Colonic mucosa (tissue), 4 donors: ENCODE data around the gene TIMM22. TPM values are rescaled to one million over a fixed set of nuclear protein-coding genes. Genes with fewer than 3 reads are reported as not detected.

Experiments
- DNase-seq: peaks from one replicate; pipeline ENCODE4 v3.0.0-alpha.2; 2020
- H3K27ac ChIP-seq: fragments of 200-600 bp; one replicate; pipeline ENCODE4 v1.8.0; 2021
- H3K27me3 ChIP-seq: fragments of 200-600 bp; one replicate; pipeline ENCODE4 v1.8.0; 2021
- H3K36me3 ChIP-seq: fragments of 200-600 bp; one replicate; pipeline ENCODE4 v1.8.0; 2021
- H3K4me1 ChIP-seq: fragments of 200-600 bp; one replicate; pipeline ENCODE4 v1.8.0; 2021; ENCODE audit warnings: mild to moderate bottlenecking
- H3K4me3 ChIP-seq: fragments of 200-600 bp; one replicate; pipeline ENCODE4 v1.8.0; 2021
- H3K9ac ChIP-seq, 2 donors: one replicate each; pipeline ENCODE4 v1.7.0; 2013; ENCODE audit warnings: control low read depth in 2 of 2, low read depth in 2 of 2, low read length in 2 of 2
- H3K9me3 ChIP-seq: fragments of 200-600 bp; one replicate; pipeline ENCODE4 v1.8.0; 2021
- intact Hi-C: fragments of 100-400 bp; cut with DNase I; formaldehyde crosslinking; loops from one replicate; pipeline ENCODE4 v1.14.1; 2022
- total RNA-seq, 2 donors: library from RNA; stranded (reverse); fragmentation: NEBNext Ultra II Directional in 1 of 2; extraction: Animal tissue kit (Norgen Biotek cat#: 25700) in 1 of 2; gene quantifications; one replicate each; pipeline ENCODE4 v1.2.1, GENCODE V29; 2021
- TF ChIP-seq, protein P1 (sequence below): fragments of 200-600 bp; IDR thresholded peaks from one replicate; pipeline ENCODE4 v1.8.0; 2022; ENCODE audit warnings: antibody characterized with exemption, mild to moderate bottlenecking
- donor health status: healthy.
- donor health status: DM: no; HTN: no; CAD: no.
- donor health status: DM: no; HTN: no; CAD: no.

Gene TIMM22
- total RNA-seq, 2 donors from 2014 or later = 8.3 to 12.8 TPM

DNA sequence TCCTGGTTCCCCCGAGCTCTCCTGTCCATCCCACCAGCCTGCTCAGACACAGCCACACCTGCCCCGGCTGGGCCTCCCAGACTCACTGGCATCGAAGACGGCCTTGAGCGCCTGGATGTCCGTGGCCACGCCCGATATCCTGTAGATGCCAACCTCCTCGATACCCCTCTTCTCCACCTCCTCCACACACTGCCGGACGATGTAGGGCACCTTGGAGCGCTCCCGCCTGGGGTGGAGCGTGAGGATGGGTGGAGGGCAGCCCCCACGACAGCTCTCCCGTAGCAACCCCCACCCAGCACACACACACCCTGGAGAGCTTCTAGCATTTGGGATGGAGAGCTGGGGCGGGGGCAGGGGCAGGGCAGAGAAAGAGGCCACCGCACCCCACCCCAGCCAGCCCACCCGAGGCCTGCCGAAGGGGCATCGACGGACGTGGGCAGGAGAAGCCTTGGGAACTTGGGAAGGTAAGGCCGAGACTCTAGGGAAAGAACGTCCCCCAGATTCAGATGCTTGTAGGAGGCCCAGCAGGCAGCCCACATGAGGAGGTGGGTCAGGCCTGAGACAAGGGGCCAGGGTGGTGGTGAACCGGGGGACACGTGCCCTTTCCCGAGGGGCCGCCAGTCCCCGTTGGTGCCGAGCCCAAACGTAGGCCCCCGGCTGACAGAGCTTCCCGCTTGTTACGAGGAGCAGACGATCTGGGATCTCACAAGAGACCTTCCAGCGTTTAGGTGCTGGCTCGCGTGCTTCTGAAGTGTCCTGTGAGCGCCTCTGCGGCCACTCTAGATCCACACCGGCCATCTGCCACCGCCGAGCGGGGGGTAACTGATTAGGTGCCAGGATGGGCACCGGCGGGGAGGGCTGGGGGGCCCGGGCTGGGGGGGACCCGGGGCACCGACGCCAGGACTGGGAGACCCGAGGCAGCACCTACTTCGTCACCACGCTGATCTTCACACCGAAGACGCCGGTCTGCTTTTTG lies 15.1 kb downstream of the TIMM22 start:
- no peaks in the 10 kb centered on the region for H3K9me3 ChIP-seq
- no peak for DNase-seq
- no peak overlapping the region for H3K27ac ChIP-seq
- H3K4me1 ChIP-seq = no peaks in the 10 kb centered on the region
- no peak overlapping the region for H3K4me3 ChIP-seq
- TF ChIP-seq, protein P1, sequence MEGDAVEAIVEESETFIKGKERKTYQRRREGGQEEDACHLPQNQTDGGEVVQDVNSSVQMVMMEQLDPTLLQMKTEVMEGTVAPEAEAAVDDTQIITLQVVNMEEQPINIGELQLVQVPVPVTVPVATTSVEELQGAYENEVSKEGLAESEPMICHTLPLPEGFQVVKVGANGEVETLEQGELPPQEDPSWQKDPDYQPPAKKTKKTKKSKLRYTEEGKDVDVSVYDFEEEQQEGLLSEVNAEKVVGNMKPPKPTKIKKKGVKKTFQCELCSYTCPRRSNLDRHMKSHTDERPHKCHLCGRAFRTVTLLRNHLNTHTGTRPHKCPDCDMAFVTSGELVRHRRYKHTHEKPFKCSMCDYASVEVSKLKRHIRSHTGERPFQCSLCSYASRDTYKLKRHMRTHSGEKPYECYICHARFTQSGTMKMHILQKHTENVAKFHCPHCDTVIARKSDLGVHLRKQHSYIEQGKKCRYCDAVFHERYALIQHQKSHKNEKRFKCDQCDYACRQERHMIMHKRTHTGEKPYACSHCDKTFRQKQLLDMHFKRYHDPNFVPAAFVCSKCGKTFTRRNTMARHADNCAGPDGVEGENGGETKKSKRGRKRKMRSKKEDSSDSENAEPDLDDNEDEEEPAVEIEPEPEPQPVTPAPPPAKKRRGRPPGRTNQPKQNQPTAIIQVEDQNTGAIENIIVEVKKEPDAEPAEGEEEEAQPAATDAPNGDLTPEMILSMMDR = no peak
- intact Hi-C loops = no loop called here
- no peak overlapping the region for H3K9ac ChIP-seq
- H3K27me3 ChIP-seq = no peaks in the 10 kb centered on the region
- peaks cover 17% of the 10 kb centered on the region for H3K36me3 ChIP-seq

DNA sequence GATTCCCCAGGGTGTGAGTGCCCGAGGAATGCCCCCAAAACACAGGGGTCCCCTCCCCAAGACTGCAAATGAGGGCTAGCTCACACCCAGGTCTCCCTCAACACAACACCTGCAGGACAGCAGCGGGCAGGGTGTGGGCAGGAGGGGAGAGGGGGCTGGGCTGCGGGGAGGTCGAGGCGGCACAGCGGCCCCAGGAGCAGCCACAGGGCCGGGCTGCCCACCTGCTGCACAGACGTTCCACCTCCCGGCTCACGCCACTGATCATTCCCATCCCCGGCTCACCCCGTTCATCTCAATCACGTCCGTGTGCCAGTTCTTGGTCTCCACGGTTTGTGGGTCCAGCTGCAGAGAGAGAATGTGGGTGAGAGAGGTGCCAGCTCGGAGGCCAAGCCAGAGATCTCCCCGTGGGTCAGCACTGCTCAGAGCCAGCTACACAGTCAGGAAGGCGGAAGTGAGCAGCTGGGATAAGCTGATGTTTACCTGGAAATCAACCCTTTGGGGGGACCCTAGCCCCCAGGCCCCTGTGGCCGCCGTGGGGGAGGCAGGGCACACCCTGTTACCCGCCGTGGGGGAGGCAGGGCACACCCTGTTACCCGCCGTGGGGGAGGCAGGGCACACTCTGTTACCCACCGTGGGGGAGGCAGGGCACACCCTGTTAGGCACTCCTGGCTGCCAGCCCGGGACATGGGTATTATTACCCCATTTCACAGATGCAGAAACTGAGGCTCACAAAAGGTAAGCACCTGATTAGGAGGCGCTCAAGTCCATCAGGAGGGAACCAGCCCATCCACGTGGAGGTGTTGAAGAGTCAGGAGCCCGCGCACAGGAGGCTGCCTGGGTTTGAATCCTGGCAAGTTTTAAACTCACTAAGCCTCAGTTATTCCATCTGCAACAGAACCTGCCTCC lies 16.1 kb downstream of the TIMM22 start:
- Histone ChIP-seq H3K9me3 (no peaks in the 10 kb centered on the region), H3K36me3 (peaks cover 17% of the 10 kb centered on the region), H3K4me3 (no peak overlapping the region), H3K9ac (no peak overlapping the region), H3K4me1 (no peaks in the 10 kb centered on the region), H3K27ac (no peak overlapping the region), H3K27me3 (no peaks in the 10 kb centered on the region)
- TF ChIP-seq, protein P1 = no peak
- DNase-seq = no peak
- intact Hi-C loops = no loop called here

DNA sequence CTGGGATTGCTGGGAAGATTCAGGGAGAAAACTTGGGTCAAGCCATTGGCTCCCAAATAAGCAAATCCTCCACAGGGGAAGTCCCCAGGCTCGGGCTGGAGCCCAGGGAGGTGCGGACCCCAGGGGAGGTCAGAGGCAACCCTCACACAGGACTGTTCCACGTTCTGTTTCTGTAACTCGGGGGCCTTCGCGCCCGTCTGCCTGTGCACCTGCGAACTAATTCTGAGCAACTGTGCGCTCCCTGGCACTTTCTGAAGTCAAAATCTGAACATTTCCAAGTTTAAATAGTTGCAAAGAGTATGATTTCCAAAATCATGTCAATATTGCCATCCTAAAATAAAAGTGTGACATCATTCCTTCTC lies 16.8 kb downstream of the TIMM22 start:
- no peak for DNase-seq
- TF ChIP-seq, protein P1 = no peak
- peaks cover 17% of the 10 kb centered on the region for H3K36me3 ChIP-seq

DNA sequence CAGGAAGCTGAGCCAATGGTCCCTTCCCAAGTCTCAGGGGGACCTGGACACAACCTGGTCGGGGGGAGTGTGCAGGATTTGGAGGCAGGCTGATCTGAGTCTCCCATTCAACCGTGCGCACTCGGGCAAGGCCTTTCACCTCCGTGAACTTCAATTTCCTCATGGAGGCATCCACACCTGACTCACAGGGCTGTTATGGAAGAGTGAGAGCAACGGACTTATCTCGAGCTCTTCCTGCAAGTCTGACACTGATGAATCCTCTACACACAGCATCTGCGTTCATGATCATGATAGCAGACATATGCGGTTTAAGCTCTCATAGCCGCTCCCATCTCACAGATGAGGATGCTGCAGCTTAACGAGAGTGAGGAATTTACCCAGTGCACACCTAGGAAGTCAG lies 21.6 kb downstream of the TIMM22 start:
- Histone ChIP-seq H3K4me3 (no peak overlapping the region), H3K9me3 (no peaks in the 10 kb centered on the region), H3K27ac (no peak overlapping the region), H3K27me3 (no peaks in the 10 kb centered on the region), H3K4me1 (no peaks in the 10 kb centered on the region), H3K9ac (peak overlapping the region in 1 of 2 donors; percentile 31), H3K36me3 (no peaks in the 10 kb centered on the region)
- DNase-seq = no peak
- TF ChIP-seq, protein P1 = no peak
- intact Hi-C loops = no loop called here

More for the DNA sequence above, 16.8 kb downstream of the TIMM22 start:
- Histone ChIP-seq H3K27ac (no peak overlapping the region), H3K9ac (no peak overlapping the region), H3K27me3 (no peaks in the 10 kb centered on the region), H3K9me3 (no peaks in the 10 kb centered on the region), H3K4me3 (no peak overlapping the region), H3K4me1 (no peaks in the 10 kb centered on the region)
- intact Hi-C loops = no loop called here

DNA sequence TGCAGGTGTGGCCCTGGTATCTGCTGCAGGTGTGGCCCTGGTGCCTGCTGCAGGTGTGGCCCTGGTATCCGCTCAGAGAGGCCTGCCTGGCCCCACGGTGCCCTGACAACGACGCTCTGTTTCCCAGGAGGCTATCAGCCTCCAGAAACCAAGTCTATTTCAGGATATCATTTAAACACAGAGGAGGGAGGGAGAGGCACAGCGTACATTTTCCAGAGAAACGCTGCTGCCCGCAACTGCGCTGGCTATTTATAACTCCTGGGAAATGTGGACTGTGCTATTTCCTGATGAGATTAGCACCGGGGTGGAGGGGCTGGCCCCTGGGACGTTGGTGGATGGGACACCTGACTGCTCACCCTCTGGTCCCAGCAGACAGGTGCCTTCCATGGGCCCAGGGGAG lies 22.5 kb downstream of the TIMM22 start:
- intact Hi-C loops = no loop called here
- Histone ChIP-seq H3K27ac (no peak overlapping the region), H3K4me3 (no peak overlapping the region), H3K36me3 (no peaks in the 10 kb centered on the region), H3K27me3 (no peaks in the 10 kb centered on the region), H3K9ac (peak overlapping the region in 1 of 2 donors; percentile 46), H3K4me1 (no peaks in the 10 kb centered on the region), H3K9me3 (no peaks in the 10 kb centered on the region)
- no peak for DNase-seq
- TF ChIP-seq, protein P1 = no peak
